Mucosa of stomach (tissue), 1 donor: ENCODE data around the gene RBBP6.
"Not testable (repeated sequence)": the region's sequence is repeated elsewhere in the genome, so short reads cannot be mapped to it uniquely, and the experiment has no call there.

ENCODE experiments used
- H3K27me3 ChIP-seq: one replicate; pipeline ENCODE4 v1.7.0; 2013; ENCODE audit warnings: mild to moderate bottlenecking, low read length; ENCODE audit not compliant: control insufficient read depth, insufficient read depth
- H3K36me3 ChIP-seq: one replicate; pipeline ENCODE4 v1.7.0; 2013; ENCODE audit warnings: low read length; ENCODE audit not compliant: control insufficient read depth, insufficient read depth
- H3K4me1 ChIP-seq: one replicate; pipeline ENCODE4 v1.7.0; 2013; ENCODE audit warnings: mild to moderate bottlenecking, low read length; ENCODE audit not compliant: control insufficient read depth, insufficient read depth
- H3K4me3 ChIP-seq: one replicate; pipeline ENCODE4 v1.7.0; 2013; ENCODE audit warnings: low read length
- H3K9ac ChIP-seq: one replicate; pipeline ENCODE4 v1.7.0; 2013; ENCODE audit warnings: mild to moderate bottlenecking, low read length, moderate library complexity
- H3K9me3 ChIP-seq: one replicate; pipeline ENCODE4 v1.7.0; 2013; ENCODE audit warnings: mild to moderate bottlenecking, low read length, moderate library complexity; ENCODE audit not compliant: control insufficient read depth
- donor health status: Pancreatic carcinoma.

RBBP6 gene

GRCh38 chr16:24577167-24577566 lies 37.8 kb downstream of the RBBP6 start:
- H3K4me1 ChIP-seq, result no peaks in the 10 kb centered on the region
- H3K4me3 ChIP-seq, result no peak overlapping the region
- no peaks in the 10 kb centered on the region for H3K36me3 ChIP-seq
- no peak overlapping the region for H3K9ac ChIP-seq
- H3K9me3 ChIP-seq, result no peaks in the 10 kb centered on the region
- H3K27me3 ChIP-seq, result no peaks in the 10 kb centered on the region

- H3K27me3 ChIP-seq, result no peaks in the 10 kb centered on the region
- H3K4me3 ChIP-seq, result no peak overlapping the region
- H3K9ac ChIP-seq, result no peak overlapping the region
These were observed 41.3 kb downstream of the RBBP6 start for GRCh38 chr16:24580665-24581064.

GRCh38 chr16:24583494-24583893 lies 44.1 kb downstream of the RBBP6 start:
- Histone ChIP-seq H3K4me3 (no peak overlapping the region), H3K9ac (no peak overlapping the region), H3K4me1 (no peaks in the 10 kb centered on the region), H3K36me3 (no peaks in the 10 kb centered on the region), H3K9me3 (no peaks in the 10 kb centered on the region), H3K27me3 (no peaks in the 10 kb centered on the region)

More at GRCh38 chr16:24580665-24581064, 41.3 kb downstream of the RBBP6 start:
- no peaks in the 10 kb centered on the region for H3K9me3 ChIP-seq
- H3K36me3 ChIP-seq, result no peaks in the 10 kb centered on the region
- no peaks in the 10 kb centered on the region for H3K4me1 ChIP-seq

GRCh38 chr16:24589997-24590396 lies 50.6 kb downstream of the RBBP6 start:
- no peak overlapping the region for H3K4me3 ChIP-seq
- no peaks in the 10 kb centered on the region for H3K27me3 ChIP-seq
- H3K36me3 ChIP-seq, result no peaks in the 10 kb centered on the region
- H3K4me1 ChIP-seq, result no peaks in the 10 kb centered on the region
- no peaks in the 10 kb centered on the region for H3K9me3 ChIP-seq
- H3K9ac ChIP-seq, result no peak overlapping the region

GRCh38 chr16:24598777-24599437 lies 59.5 kb downstream of the RBBP6 start:
- Histone ChIP-seq H3K9ac (no peak overlapping the region), H3K4me3 (no peak overlapping the region), H3K4me1 (no peaks in the 10 kb centered on the region), H3K36me3 (no peaks in the 10 kb centered on the region), H3K27me3 (no peaks in the 10 kb centered on the region), H3K9me3 (no peaks in the 10 kb centered on the region)

GRCh38 chr16:24609417-24609739 lies 70.0 kb downstream of the RBBP6 start:
- Histone ChIP-seq H3K4me1 (no peaks in the 10 kb centered on the region), H3K9ac (no peak overlapping the region), H3K4me3 (no peak overlapping the region)

GRCh38 chr16:24609740-24610415 lies 70.5 kb downstream of the RBBP6 start:
- H3K27me3 ChIP-seq, result peaks cover 13% of the 10 kb centered on the region
- H3K4me1 ChIP-seq, result no peaks in the 10 kb centered on the region
- no peak overlapping the region for H3K4me3 ChIP-seq
- H3K9me3 ChIP-seq, result no peaks in the 10 kb centered on the region
- no peaks in the 10 kb centered on the region for H3K36me3 ChIP-seq
- H3K9ac ChIP-seq, result no peak overlapping the region

More at GRCh38 chr16:24609417-24609739, 70.0 kb downstream of the RBBP6 start:
- H3K9me3 ChIP-seq, result no peaks in the 10 kb centered on the region
- H3K36me3 ChIP-seq, result no peaks in the 10 kb centered on the region
- peaks cover 13% of the 10 kb centered on the region for H3K27me3 ChIP-seq

- Histone ChIP-seq H3K27me3 (peaks cover 13% of the 10 kb centered on the region), H3K4me1 (no peaks in the 10 kb centered on the region), H3K9me3 (no peaks in the 10 kb centered on the region), H3K4me3 (no peak overlapping the region), H3K36me3 (no peaks in the 10 kb centered on the region), H3K9ac (no peak overlapping the region)
These were observed 71.0 kb downstream of the RBBP6 start for GRCh38 chr16:24610416-24610755.

GRCh38 chr16:24611310-24611709 lies 71.9 kb downstream of the RBBP6 start:
- H3K4me3 ChIP-seq, result no peak overlapping the region
- H3K4me1 ChIP-seq, result no peaks in the 10 kb centered on the region
- H3K27me3 ChIP-seq, result peaks cover 13% of the 10 kb centered on the region
- H3K9ac ChIP-seq, result no peak overlapping the region
- H3K9me3 ChIP-seq, result no peaks in the 10 kb centered on the region
- H3K36me3 ChIP-seq, result no peaks in the 10 kb centered on the region

- peaks cover 13% of the 10 kb centered on the region for H3K27me3 ChIP-seq
These were observed 73.3 kb downstream of the RBBP6 start for GRCh38 chr16:24612656-24613055.

GRCh38 chr16:24613267-24613666 lies 73.9 kb downstream of the RBBP6 start:
- H3K4me3 ChIP-seq, H3K9ac ChIP-seq, H3K4me1 ChIP-seq, H3K9me3 ChIP-seq, H3K36me3 ChIP-seq: not testable (repeated sequence)
- H3K27me3 ChIP-seq, result peaks cover 13% of the 10 kb centered on the region

More at GRCh38 chr16:24612656-24613055, 73.3 kb downstream of the RBBP6 start:
- H3K4me3 ChIP-seq, result no peak overlapping the region
- no peaks in the 10 kb centered on the region for H3K36me3 ChIP-seq
- H3K9me3 ChIP-seq, result no peaks in the 10 kb centered on the region
- H3K9ac ChIP-seq, result no peak overlapping the region
- no peaks in the 10 kb centered on the region for H3K4me1 ChIP-seq

GRCh38 chr16:24617502-24617901 lies 78.1 kb downstream of the RBBP6 start:
- Histone ChIP-seq H3K27me3 (no peaks in the 10 kb centered on the region), H3K9ac (no peak overlapping the region), H3K4me3 (no peak overlapping the region), H3K36me3 (no peaks in the 10 kb centered on the region), H3K4me1 (no peaks in the 10 kb centered on the region), H3K9me3 (no peaks in the 10 kb centered on the region)
